Transverse colon (tissue), 4 donors: ENCODE measurements around the gene ANAPC13. TPM values are rescaled to one million over a fixed set of nuclear protein-coding genes. Genes with fewer than 3 reads are reported as not detected.

ENCODE experiments used
- DNase-seq: peaks from one replicate; pipeline ENCODE4 v3.0.0-alpha.2; 2019
- H3K27ac ChIP-seq, 4 donors: fragments of 200-600 bp; sonication (generic); 2 replicates each; pipeline ENCODE4 v1.5.1; 2016 to 2018; ENCODE audit warnings: inconsistent platforms in 4 of 4
- H3K27me3 ChIP-seq: fragments of 200-600 bp; sonication (generic); 2 replicates; pipeline ENCODE4 v1.5.1; 2017; ENCODE audit warnings: inconsistent platforms
- H3K36me3 ChIP-seq, 4 donors: fragments of 200-600 bp; sonication (generic); 2 replicates each; pipeline ENCODE4 v1.5.1; 2017 to 2019; ENCODE audit warnings: inconsistent platforms in 4 of 4
- H3K4me1 ChIP-seq, 4 donors: fragments of 200-600 bp; sonication (generic); 2 replicates each; pipeline ENCODE4 v1.5.1; 2017 to 2020; ENCODE audit warnings: inconsistent platforms in 4 of 4
- H3K4me3 ChIP-seq, 4 donors: fragments of 200-600 bp; sonication (generic); 1 replicate in 1 of 4; 2 replicates in 3 of 4; pipeline versions ENCODE4 v1.5.1 to v1.6.1; 2017 to 2019; ENCODE audit warnings: inconsistent platforms in 4 of 4
- H3K9me3 ChIP-seq, 2 donors: fragments of 200-600 bp; sonication (generic); 2 replicates each; pipeline ENCODE4 v1.5.1; 2017 to 2019; ENCODE audit warnings: inconsistent platforms in 2 of 2
- CTCF ChIP-seq, 5 experiments: fragments of 200-600 bp in 3 of 5; fragments of 450-650 bp in 2 of 5; sonication (generic) in 3 of 5; IDR thresholded peaks; 1 replicate in 2 of 5; 2 replicates in 3 of 5; pipeline ENCODE4 v1.5.1; 2016 to 2017; ENCODE audit warnings: antibody characterized with exemption in 5 of 5, inconsistent platforms in 3 of 5, mild to moderate bottlenecking in 2 of 5, moderate library complexity in 1 of 5
- EP300 ChIP-seq: sonication (generic); formaldehyde crosslinking; IDR thresholded peaks from one replicate; pipeline ENCODE4 v1.6.1; 2017; ENCODE audit warnings: antibody characterized with exemption, low read depth
- POLR2A ChIP-seq: fragments of 450-650 bp; IDR thresholded peaks from one replicate; pipeline ENCODE4 v1.6.1; 2016; ENCODE audit warnings: antibody characterized with exemption, mild to moderate bottlenecking, moderate library complexity
- POLR2AphosphoS5 ChIP-seq, 3 donors: sonication (generic); formaldehyde crosslinking; IDR thresholded peaks; one replicate each; pipeline ENCODE4 v1.6.1; 2016; ENCODE audit warnings: antibody characterized with exemption in 3 of 3
- WGBS, 2 donors: methylation state at CpG; one replicate each; pipeline ENCODE4 v1.1.5; 2018; ENCODE audit warnings: low coverage in 1 of 2; 5-methylcytosine and 5-hydroxymethylcytosine counted together
- in situ Hi-C, 4 donors: fragments of 200-750 bp; cut with MboI; loops; one replicate each; pipeline versions ENCODE4 v1.15.0 to v1.15.1; 2017; ENCODE audit warnings: low sequenced_read_pairs in 3 of 4, low pct_ligation_motif_present in 1 of 4, low pct_unique_long_range_greater_than_20kb in 1 of 4
- intact Hi-C: fragments of 100-400 bp; cut with DNase I; formaldehyde crosslinking; loops from one replicate; pipeline ENCODE4 v1.15.1; 2023; ENCODE audit warnings: low total_unique reads
- total RNA-seq, 4 donors: library from RNA; depleted of rRNA; stranded (reverse); fragments of >200 nt; gene quantifications; one replicate each; pipeline ENCODE4 v1.1.0, GENCODE V29; 2016

Gene ANAPC13
- total RNA-seq, 4 donors from 2014 or later = 5.6 to 81.0 (median 29.3) TPM

- intact Hi-C loops (no loop called here), in situ Hi-C loops (no loop called here)
- no peak overlapping the region for H3K27ac ChIP-seq
- H3K4me1 ChIP-seq = peaks cover 0 to 6% (median 0%) of the 10 kb centered on the region in 4 donors
- H3K9me3 ChIP-seq = no peaks in the 10 kb centered on the region
- H3K4me3 ChIP-seq = no peak overlapping the region
- DNase-seq = no peak
- TF ChIP-seq POLR2A (no peak), CTCF (IDR thresholded peaks at IDR 0.05) (no peak), POLR2AphosphoS5 (IDR thresholded peaks at IDR 0.05) (no peak), EP300 (no peak)
- peaks cover 0 to 8% (median 3%) of the 10 kb centered on the region in 4 donors for H3K36me3 ChIP-seq
- WGBS, 2 donors = 82 to 83% methylated on average over 2 to 5 of the region's 5 CpGs
- H3K27me3 ChIP-seq = no peaks in the 10 kb centered on the region
Measured at GRCh38 chr3:134494495-134494894, 8.7 kb upstream of the ANAPC13 start.

GRCh38 chr3:134487406-134487805, 1.6 kb upstream of the ANAPC13 start:
- DNase-seq = no peak
- Histone ChIP-seq H3K27ac (peak overlapping the region in 1 of 4 donors; percentile 97), H3K27me3 (no peaks in the 10 kb centered on the region), H3K9me3 (no peaks in the 10 kb centered on the region), H3K4me1 (peaks cover 6 to 33% (median 26%) of the 10 kb centered on the region in 4 donors), H3K4me3 (peak overlapping the region in 2 of 4 donors; percentile 77 to 81), H3K36me3 (peaks cover 0 to 3% (median 0%) of the 10 kb centered on the region in 4 donors)
- WGBS, 2 donors = 50 to 57% methylated on average over 5 of the region's 5 CpGs
- in situ Hi-C loops (no loop called here), intact Hi-C loops (no loop called here)
- TF ChIP-seq POLR2A = no peak
- TF ChIP-seq POLR2AphosphoS5 (IDR thresholded peaks at IDR 0.05) = no peak
- no peak for TF ChIP-seq CTCF (IDR thresholded peaks at IDR 0.05)
- TF ChIP-seq EP300 = no peak

GRCh38 chr3:134486577-134487041, 824 bp upstream of the ANAPC13 start:
- Histone ChIP-seq H3K9me3 (no peaks in the 10 kb centered on the region), H3K4me1 (peaks cover 6 to 32% (median 26%) of the 10 kb centered on the region in 4 donors), H3K27ac (peak overlapping the region; percentile 94 to 97 (median 97)), H3K4me3 (peak overlapping the region; percentile 72 to 81 (median 78)), H3K27me3 (no peaks in the 10 kb centered on the region), H3K36me3 (peaks cover 0 to 7% (median under 1%) of the 10 kb centered on the region in 4 donors)
- in situ Hi-C loops (no loop called here), intact Hi-C loops (no loop called here)
- 0 to 1% methylated on average over 12 to 17 of the region's 17 CpGs for WGBS, 2 donors
- DNase-seq = no peak
- no peak for TF ChIP-seq POLR2AphosphoS5 (IDR thresholded peaks at IDR 0.05)
- no peak for TF ChIP-seq POLR2A
- no peak for TF ChIP-seq CTCF (IDR thresholded peaks at IDR 0.05)
- no peak for TF ChIP-seq EP300

GRCh38 chr3:134485075-134485717, 589 bp downstream of the ANAPC13 start:
- 0 to 3% methylated on average over 11 to 24 of the region's 24 CpGs for WGBS, 2 donors
- in situ Hi-C loops = no loop called here
- intact Hi-C loops = no loop called here

More at GRCh38 chr3:134485075-134485717, 589 bp downstream of the ANAPC13 start:
- H3K27me3 ChIP-seq = no peaks in the 10 kb centered on the region
- peaks cover 0 to 13% (median 6%) of the 10 kb centered on the region in 4 donors for H3K36me3 ChIP-seq
- peak overlapping the region; percentile 94 to 97 (median 97) for H3K27ac ChIP-seq
- no peaks in the 10 kb centered on the region for H3K9me3 ChIP-seq
- peak overlapping the region; percentile 72 to 81 (median 78) for H3K4me3 ChIP-seq
- TF ChIP-seq POLR2AphosphoS5 (IDR thresholded peaks at IDR 0.05) = peak in 2 of 3 donors; percentile 31 to 68
- no peak for TF ChIP-seq CTCF (IDR thresholded peaks at IDR 0.05)
- DNase-seq = peak; percentile 93
- peaks cover 6 to 32% (median 26%) of the 10 kb centered on the region in 4 donors for H3K4me1 ChIP-seq
